Hematopoietic multipotent progenitor cell treated with erythropoietin and hydrocortisone succinate and interleukin-3 and kit ligand, for 6 days (in vitro differentiated cells): Measurements from ENCODE around the gene WNT3A.

Experiments used
- DNase-seq: peaks from one replicate; pipeline ENCODE4 v3.0.0-alpha.2; 2015

The WNT3A gene

DNA sequence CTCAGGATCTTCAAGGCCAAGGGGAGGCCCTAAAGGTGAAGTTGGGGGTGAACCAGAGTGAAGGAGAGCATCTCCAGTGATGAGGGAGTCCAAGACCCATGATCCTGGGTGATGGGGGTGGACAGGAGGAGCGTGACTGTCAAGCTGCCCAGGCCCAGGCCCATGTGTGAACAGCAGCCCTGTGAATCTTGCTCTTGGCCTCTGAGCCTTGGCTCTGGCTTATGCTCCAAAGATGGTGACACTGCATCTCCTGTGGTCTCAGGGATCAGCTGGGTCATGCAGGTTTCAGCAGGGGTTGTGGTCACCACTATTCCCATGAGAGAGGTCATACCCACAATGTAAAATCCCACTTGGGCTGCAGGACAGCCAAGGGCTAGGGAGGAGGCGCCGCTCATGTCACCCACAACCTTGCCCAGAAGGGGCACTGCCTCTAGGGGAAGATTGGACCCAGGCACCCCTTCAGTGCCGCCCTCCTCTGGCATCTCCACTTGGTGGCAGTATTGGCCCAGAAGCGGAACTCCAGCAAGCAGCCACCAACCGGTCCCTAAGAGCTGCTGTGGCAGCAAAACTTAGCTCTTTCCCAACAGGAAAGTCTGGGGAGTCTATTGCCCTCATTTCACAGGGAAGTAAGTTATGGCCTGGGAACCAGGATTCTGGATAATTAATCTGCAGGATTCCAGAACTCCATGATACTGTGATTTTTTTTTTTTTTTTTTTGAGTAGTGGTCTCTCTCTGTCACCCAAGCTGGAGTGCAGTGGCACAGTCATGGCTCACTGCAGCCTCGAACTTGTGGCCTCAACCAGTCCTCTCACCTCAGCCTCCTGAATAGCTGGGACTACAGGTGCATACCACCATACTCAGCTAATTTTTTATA lies 7.5 kb upstream of the WNT3A start:
- peak; percentile 93 for DNase-seq

DNA sequence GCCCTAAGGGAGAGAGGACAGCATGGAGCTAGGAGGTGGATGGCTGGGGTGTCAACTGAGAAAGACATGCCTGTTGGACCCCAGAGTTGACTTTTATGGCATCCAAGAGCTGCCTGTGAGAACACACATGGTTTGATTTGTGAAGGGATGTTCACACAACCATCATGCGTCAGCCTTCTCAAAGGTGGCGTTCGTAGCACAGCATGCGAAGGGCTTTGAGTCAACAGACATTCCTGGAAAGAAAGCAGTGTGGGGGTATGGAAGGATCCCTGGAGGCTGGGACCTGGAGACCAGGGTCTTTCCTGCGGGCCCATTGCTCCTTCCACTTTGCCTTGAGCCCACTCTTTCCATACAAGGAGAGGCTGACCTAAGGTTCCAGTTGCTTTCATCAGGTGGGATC lies 6.4 kb upstream of the WNT3A start:
- DNase-seq = no peak

DNA sequence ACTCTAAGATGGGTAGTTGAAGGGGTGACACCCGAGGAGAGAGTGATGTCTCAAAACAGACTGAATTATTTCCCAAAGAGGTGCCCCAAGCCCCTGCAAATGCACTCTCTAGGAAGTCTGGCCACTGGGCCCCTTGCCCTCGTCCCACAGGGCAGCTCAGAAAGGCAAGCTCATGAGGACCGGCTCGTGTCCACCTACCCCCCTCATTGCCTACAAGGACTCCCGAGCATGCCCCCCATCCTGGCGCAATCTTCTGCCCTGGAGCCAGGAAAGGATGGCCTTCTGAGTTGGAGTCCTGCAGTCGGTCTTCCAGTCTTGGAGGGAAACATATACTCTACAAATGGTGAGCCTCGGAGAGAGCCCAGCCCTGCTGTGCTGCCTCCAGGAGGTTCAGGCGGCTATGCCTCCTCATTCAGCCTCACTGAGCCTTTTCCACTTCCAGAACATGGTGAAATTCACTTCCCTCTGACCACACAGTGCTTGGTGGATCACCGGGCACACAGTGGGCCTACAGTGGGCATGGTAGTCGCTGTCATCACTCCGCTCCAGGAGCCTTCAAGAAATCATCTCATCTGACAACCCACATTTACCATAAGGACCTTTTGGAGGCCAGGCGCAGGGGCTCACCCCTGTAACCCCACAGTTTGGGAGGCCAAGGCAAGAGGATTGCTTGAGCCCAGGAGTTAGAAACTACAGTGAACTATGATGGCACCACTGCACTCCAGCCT lies 5.8 kb upstream of the WNT3A start:
- no peak for DNase-seq

DNA sequence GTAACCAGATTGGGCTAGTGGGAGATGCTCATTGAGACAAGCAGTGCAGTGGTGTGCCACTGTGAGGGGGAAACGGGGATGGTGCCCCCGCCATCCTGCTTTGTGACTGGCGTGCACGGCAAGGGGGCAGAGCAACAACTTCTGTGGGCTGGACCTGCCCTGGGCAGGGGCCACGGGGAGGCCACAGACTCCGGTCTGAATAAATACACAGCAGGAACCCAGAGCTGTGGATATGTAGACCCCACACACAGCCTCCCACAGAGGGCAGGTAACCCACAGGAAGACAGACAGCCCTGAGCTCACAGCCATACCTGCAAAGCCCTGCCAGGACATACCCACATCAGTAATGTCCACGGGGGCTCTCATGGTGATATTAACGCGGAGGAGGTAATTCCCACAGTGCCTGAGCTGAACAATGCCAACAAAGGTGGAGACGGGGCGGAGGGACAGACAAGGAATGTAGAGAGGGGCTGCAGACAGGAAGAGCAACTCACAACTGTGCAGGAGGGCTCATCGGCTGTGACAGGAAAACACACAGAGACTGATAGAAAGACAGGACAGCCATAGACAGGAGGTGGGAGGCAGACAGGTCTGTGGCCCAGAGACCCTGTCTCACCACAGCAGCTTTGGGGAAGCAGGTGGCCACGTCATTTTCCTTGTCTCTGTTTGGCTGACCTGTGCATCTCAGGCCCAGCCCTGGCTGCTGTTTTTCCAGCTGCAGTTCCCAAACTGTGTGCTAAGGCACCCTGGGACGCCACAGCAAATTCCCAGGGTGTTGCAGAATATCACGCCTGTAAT lies 4.9 kb upstream of the WNT3A start:
- DNase-seq = no peak

DNA sequence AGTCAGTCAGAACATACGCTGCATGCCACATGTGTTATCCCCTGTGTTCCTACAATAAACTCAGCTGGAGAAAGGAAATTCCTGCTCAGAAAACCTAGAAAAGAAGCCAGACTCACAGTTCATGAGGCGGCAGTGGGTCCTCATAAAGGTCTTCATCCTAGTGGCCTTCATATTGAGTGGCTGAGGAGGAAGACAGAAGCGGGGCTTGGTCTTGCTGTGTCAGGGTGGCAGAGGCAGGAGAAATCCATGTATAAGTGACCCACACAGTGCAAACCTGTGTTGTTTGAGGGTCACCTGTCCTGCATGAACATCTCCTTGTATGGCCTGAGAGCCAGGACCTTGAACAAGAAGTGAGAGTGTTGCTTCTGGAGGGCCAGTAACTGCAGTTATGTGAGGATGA lies 4.0 kb upstream of the WNT3A start:
- no peak for DNase-seq

DNA sequence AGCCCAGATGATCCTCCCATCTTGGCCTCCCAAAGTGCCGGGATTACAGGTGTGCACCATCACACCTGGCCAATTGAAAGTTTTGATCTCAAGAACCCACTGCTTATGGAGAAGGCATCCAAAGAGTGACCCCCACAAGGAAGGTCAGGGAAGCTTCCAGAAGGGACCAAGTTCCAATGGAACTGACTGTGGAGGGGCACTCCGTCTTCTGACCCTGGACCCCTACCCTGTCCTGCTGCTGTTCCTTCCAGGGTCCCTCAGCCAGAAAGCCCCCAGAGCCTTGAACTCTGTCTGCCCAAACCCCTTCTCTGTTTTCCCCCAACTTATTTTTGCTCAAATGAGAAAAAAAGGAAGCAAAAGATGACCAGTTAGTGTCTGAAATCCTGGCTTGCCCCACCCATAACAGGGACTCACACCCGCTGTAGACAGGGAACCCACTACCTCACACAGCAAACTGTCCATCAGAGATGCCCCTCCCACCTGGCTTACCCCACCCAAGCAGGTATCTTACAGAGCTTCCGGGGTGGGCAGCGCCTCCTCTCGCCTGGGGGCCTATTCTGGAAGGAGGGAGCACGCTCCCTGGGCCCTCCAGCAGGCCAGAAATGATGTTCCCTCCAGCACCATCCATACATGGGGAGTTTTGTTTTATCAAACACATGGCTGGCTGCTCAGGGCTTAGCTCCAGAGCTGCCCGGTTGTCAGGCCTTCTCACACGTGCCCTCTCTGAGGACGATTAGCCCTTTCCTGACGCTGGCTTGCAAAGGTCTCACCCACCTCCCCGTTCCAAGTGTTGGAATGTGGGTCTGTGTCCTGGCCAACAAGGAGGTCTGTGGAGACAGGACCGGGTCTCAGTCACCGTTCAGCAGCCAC lies 3.1 kb upstream of the WNT3A start:
- no peak for DNase-seq

DNA sequence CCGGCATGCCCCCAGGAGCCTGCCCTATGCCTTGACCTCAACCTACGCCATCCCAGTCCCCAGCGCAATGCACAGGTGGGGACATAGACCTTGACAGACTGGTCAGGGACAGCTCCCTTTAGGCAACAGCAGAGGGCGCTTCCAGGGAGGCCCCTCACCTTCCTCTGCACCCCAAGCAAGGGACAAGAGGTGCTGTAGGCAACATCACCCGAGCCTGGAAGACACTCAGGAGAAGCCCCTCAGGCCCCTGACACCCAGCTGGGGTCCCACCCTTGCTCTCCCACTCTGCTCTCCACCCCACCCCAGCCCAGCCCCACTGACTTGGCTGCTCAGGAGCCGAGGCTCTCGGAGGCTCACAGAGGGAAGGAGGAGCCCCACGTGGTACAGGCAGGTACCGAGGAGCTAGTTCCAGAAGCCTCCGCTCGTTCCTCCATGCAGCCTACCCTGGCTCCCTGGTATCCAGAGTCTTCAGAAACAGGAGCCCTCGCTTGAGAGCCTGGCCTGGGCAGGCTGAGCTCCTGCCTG lies 2.4 kb upstream of the WNT3A start:
- peak; percentile 64 for DNase-seq

DNA sequence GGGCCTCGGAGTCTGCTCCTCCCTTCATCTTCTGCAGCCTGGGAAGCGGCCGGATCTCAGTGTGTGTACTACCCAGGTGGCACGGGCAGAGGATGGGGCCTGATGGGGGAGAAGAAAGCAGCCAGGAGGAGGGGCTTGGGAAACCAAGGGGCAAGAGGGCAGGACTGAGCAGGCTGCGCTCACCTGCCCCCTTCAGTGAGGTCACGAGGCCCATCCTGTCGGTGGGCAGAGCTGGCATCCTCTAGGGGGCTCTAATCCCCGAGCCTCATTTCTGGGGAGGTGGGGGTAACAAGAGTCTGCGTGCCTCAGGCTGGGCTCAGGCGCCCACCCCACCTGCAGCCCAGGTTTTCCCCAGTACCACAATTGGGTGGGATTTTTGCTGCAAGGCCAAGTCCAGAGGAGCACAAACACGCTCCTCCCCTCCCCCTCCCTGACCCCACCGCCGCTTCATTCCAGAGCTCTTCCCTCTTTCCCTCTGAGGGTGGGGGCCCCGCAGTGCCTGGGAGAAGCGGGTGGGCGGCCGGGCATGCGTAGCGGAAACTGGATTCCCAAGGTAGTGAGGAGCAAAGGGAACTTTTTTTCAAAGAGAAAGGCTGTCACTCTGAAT lies 1.8 kb upstream of the WNT3A start:
- no peak for DNase-seq

DNA sequence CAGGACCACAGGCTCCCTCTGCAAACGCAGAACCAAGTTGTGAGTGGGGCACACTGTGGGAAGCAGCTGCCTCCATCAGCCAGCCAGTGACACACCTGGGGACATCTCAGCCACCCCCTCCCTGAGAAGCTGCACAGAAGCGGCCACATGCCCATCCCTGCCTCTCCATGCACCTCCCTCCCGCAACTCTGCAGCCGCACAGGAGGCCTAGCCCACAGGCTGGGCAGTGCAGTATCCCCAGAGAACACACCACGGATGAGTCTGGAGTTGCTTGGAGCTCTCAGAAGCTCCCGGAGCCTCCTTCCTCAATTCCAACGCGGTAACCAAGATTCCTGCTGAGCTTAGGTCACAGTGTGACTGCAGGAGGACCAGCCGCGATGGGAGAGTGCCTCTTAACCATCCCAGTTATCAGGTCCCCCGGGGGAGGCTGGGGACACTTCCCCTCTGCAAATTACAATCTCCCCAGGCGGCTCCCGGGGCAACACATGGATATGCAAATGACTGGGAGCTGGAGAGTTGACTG lies 1.2 kb upstream of the WNT3A start:
- no peak for DNase-seq

DNA sequence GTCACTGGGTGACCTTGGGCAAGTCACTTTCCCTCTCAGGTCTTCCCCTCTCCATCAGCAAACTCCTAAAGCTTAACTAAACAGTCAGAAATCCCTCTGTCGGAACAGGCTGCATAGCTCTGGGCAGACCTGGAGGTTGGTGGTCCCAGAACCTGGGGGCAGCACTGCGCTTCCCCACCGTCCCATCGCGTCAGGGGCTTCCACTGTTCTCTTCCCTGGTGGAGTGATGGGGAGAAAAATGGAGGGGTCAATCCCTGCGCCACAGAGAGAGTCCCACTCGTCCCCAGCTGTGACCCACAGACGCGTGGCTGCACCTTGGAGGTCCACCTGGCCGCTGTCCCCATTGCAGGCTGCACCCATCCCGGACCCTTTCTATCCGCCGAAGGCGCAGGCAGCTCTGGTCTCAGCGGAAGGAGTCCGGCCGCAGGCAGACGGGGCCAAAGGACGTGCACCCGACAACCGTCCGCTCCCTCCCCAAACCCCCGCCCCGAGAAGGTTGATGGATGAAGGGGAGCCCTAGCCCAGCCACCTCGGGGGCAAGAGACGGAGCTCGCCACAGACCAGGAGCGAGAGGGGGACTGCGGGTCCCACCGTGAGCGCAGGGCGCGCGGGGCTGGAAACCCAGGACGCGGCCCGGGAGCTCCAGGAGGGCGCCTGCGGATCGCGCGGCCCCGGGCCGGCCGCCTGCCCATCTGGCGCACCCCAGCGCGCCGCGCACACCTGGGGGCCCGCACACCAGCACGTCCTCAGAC lies 588 bp upstream of the WNT3A start:
- DNase-seq = no peak

DNA sequence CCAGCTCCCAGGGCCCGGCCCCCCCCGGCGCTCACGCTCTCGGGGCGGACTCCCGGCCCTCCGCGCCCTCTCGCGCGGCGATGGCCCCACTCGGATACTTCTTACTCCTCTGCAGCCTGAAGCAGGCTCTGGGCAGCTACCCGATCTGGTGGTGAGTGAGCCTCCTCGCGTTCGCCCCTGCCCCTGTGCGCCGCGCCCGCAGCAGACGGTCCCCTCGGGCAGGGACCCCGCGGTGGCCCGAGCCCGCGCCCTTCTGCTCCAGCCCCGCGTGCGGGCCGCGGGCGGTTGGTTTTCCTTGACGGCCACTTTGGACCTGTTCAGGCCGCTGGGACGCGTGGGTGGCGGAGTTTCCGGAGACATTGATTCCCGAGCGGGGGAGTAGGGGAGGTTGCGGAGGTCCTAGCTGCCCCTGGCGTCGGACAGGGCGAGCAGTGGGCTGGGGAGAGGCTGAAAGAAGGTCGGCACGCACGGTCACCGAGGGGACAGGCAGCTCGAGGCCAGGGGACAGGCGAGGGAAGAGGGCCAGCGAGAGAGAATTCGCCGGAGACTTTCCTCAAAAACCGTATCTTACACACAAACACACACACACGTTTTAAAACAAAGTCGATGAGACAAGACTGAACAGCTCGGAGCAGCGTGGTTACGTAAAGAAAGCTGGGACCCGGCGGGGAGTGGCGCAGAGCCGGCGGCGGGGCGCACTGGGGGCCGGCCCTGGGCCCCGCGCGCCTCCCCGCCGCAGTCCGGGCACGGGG lies 427 bp downstream of the WNT3A start:
- DNase-seq = no peak

DNA sequence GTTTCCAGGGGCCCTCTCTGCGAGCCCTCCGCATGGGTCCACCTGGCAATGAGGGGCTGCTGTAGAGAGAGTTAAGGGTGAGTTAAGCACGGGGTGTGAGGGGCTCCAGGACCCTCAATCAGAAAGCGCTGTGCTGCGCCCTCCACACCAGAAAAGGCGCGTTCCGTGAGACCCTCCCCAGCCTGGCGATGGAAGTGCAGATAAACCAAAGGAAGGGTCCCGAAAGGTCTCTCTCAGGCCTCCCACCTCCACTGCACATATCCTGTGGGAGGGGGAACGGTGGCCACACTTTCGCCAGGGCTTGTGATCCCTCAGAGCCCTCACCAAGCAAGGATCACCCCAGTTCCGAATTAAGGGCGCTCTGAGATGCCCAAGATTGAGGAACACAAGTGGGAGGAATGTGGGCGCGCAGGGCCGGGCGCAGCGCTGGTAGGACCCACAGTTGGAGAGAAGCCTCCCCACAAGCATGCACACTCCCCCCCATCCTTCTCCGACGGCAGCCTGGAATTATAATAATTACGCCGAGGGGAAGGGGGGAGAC lies 1.1 kb downstream of the WNT3A start:
- DNase-seq = no peak

DNA sequence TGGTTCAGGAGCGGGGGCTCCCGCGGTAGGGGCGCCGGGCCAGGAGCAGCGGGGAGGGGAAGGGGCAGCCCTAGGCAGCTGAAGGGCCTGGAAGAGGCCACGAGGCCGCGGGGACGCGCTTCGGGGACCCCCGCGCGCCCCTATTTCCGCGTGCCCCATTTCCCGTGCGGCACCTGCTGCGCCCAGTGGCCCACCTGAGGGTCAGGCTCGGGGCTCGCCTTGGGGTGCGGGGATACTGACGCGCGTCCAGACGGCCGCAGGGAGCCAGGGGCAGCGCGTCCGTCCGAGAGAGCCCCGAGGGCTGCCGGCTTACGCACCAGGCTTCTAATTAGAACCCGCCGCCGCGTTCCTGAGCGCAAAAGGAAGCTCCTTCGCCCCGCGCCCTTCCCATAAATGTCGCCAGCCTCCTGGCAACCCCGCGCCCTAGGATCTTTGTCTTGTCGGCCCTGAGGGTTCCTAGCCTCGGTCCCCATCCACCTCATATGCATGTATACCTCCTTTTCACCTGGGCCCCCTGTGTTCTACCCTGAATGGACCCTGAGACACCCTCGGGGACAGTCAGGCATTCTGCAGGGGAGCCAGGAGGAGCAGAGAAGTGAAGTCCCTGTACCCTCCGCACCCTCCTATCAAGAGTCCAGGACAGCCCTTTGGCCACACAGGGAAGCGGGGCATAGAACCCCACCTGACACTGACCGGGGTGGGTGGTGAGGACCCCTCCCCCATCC lies 1.8 kb downstream of the WNT3A start:
- no peak for DNase-seq

DNA sequence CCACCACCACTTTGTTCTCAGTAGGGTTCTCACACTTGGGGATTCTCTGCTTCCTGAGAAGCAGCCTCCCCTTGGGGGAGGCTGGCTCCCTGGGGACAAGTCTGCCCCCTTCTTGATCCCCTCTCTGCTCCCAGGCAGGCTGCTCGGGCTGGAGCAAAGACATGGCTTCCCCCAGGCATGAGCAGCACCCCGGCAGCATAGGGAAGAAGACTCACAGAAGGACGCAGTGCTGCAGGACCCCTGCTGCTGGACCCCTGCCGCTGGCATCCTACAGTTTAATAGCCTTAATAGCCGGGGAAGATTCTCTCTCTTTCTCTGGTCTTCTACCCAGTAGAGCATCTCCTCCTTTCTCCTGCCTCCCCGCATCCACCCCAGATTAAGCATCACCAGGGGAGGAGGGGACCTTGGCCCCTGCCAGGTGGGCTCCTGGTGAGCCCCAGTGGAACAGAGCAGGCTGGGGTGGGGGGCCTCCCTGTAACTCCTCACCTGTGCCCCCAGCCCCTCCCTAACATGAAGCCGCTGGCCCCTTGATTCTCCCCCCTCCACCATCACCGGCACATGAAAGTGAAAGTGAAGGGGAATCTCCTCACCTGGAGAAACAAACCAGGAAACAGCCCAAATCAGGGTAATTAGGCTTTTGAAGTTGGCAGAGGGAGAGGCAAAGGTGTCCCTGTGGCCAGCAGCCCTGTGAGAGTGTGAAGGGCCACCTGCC lies 2.5 kb downstream of the WNT3A start:
- no peak for DNase-seq

DNA sequence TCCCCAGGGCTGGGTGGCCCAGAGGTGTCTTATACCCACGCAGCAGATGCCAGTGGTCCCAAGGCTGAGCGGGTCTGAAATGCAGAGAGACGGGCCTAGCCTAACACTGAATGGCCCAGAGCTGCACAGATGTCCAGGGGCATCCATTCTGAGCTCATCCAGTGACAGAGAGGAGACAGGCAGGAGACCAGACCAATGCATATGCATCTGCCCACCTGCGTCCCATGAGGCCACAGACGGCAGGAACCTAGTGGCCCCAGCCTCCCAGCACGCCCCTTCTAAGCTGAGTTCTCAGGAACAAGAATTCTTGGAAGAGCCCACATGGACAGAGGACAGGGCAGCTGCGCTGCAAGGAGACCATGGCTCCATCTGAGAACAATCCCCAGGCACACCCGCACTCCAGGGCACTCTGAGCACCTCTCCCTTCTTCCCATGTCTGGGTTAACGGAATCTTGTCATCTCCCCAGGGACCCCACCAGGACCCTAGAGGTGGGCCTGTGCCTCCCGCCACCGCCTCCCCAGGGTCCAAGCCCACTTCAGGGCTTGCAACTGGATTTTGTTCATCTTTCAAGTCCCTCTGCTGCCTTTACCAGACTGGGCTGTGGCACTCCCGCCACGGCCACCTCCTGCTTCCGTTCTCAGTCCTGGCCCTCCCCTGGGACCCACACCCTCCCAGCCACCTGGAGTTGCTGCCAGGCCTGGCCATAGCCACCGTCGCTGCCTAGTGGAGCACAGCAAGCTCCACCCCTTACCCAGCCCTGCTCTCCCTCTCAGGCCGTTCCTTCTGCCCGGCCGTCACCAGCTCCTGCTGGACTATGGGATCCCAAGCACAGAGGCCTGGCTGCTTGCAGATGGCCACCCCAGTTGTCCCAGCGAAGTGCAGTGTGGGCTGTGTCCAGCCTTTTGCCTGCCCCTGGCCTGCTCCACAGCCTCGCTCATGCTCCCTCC lies 3.3 kb downstream of the WNT3A start:
- no peak for DNase-seq

DNA sequence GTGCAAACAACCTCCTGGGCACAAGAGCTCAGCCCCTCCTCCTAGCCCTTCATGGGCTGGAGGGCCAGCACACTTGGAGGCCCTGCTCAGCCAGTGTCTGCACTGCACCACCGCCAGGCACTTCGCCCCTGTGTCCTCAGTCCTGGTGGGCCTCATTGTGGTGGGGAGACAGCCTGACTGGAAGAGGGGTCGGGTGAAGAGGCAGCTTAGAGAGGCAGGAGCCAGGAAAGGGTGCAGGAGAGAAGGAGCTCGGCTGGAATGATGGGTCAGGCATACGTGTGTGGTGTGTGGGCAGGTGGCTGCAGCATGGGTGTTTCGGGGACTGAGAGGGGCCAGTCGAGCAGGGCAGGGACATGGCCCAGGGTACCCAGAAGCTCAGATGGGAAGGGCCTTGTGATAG lies 4.1 kb downstream of the WNT3A start:
- DNase-seq = no peak

DNA sequence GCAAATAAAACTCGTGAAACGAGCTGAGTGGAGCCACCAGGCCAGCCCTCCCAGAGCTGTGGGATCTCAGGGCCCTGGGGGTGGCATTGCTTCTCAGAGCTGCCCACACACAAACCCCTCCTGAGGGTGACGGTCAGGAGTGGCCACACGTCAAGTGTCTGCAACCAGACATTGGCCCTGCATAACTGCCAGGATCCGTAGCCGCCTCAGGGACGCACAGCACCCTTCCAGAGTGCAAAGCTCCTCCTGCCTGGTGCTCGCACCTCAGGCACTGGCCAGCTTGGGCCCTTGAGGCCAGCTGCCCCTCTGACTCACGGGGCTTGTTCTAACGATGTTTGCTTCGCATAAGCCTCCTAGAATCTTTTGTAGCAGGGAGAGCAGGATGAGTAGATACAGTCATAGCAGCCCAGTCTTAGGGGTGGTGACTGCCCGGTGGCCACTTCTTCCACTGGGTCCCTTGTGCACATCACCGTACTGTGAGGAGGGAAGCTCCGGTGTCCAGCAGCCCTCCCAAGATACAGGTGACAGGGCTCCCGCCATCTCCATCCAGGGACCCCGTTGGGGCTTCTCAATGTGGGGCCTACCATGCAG lies 5.0 kb downstream of the WNT3A start:
- DNase-seq = no peak
